Body of pancreas (tissue), 4 donors: ENCODE data around the gene SLC18A3. TPM values are rescaled to one million over a fixed set of nuclear protein-coding genes. Genes with fewer than 3 reads are reported as not detected.

ENCODE experiments used
- ATAC-seq: fragments of 150-250 bp; one replicate; pipeline ENCODE4 v1.9.1; 2016
- DNase-seq, 4 donors: peaks; one replicate each; pipeline ENCODE4 v3.0.0-alpha.2; 2019
- H3K27ac ChIP-seq, 4 donors: fragments of 200-600 bp; sonication (generic); 1 replicate in 3 of 4; 2 replicates in 1 of 4; pipeline versions ENCODE4 v1.5.1 to v1.6.1; 2016 to 2019; ENCODE audit warnings: mild to moderate bottlenecking in 1 of 4, mixed read lengths in 1 of 4, moderate library complexity in 1 of 4
- H3K27me3 ChIP-seq, 2 donors: fragments of 200-600 bp; sonication (generic); one replicate each; pipeline ENCODE4 v1.6.0; 2016; ENCODE audit warnings: mild to moderate bottlenecking in 1 of 2
- H3K36me3 ChIP-seq, 2 donors: fragments of 200-600 bp; sonication (generic); replicated peaks in 1 of 2; 2 replicates each; pipeline ENCODE4 v1.5.1; 2016; ENCODE audit warnings: low read depth in 2 of 2; ENCODE audit not compliant: insufficient read depth in 1 of 2
- H3K4me1 ChIP-seq: fragments of 200-600 bp; sonication (generic); one replicate; pipeline ENCODE4 v1.6.0; 2016
- H3K4me3 ChIP-seq, 2 donors: fragments of 200-600 bp; sonication (generic); 1 replicate in 1 of 2; 2 replicates in 1 of 2; pipeline ENCODE4 v1.5.1; 2016 to 2019
- H3K9me3 ChIP-seq, 3 donors: fragments of 200-600 bp; sonication (generic); 1 replicate in 2 of 3; 2 replicates in 1 of 3; pipeline ENCODE4 v1.5.1; 2016
- CTCF ChIP-seq, 7 experiments: fragments of 450-650 bp in 4 of 7; fragments of 200-600 bp in 3 of 7; sonication (generic) in 3 of 7; IDR thresholded peaks; one replicate each; pipeline ENCODE4 v1.5.1; 2016 to 2019; ENCODE audit warnings: antibody characterized with exemption in 7 of 7
- POLR2A ChIP-seq, 3 donors: fragments of 450-650 bp; IDR thresholded peaks; one replicate each; pipeline ENCODE4 v1.6.1; 2016; ENCODE audit warnings: antibody characterized with exemption in 3 of 3, mild to moderate bottlenecking in 2 of 3
- WGBS, 2 donors: methylation state at CpG; one replicate each; pipeline ENCODE4 v1.1.5; 2017; 5-methylcytosine and 5-hydroxymethylcytosine counted together
- intact Hi-C: fragments of 100-400 bp; cut with DNase I; formaldehyde crosslinking; loops from one replicate; pipeline ENCODE4 v1.15.1; 2023
- total RNA-seq, 2 donors: library from RNA; depleted of rRNA; stranded (reverse); fragments of >200 nt; gene quantifications; one replicate each; pipeline ENCODE4 v1.1.0, GENCODE V29; 2016

SLC18A3 gene
- total RNA-seq, 2 donors from 2014 or later, result not detected

GRCh38 chr10:49614242-49615198, 4.4 kb downstream of the SLC18A3 start:
- no peak for TF ChIP-seq CTCF (IDR thresholded peaks at IDR 0.05)
- TF ChIP-seq POLR2A (IDR thresholded peaks at IDR 0.05), result no peak
- ATAC-seq, result no peak
- H3K4me3 ChIP-seq, result no peak overlapping the region
- DNase-seq, result no peak
- no peak overlapping the region for H3K27ac ChIP-seq
- H3K4me1 ChIP-seq, result peaks cover 36% of the 10 kb centered on the region
- 3 to 6% methylated on average over 35 to 44 of the region's 49 CpGs for WGBS, 2 donors
- peaks cover 0 to 33% of the 10 kb centered on the region in 2 donors for H3K27me3 ChIP-seq
- intact Hi-C loops, result no loop called here
- no peaks in the 10 kb centered on the region for H3K9me3 ChIP-seq
- H3K36me3 ChIP-seq, result no peaks in the 10 kb centered on the region

- intact Hi-C loops, result no loop called here
- DNase-seq, result no peak
These were observed 5.1 kb downstream of the SLC18A3 start for GRCh38 chr10:49615213-49615612.

GRCh38 chr10:49615721-49616120, 5.6 kb downstream of the SLC18A3 start:
- ATAC-seq, result no peak
- intact Hi-C loops, result no loop called here
- TF ChIP-seq CTCF (IDR thresholded peaks at IDR 0.05), result no peak
- TF ChIP-seq POLR2A (IDR thresholded peaks at IDR 0.05), result no peak
- Histone ChIP-seq H3K27ac (no peak overlapping the region), H3K4me3 (no peak overlapping the region), H3K9me3 (no peaks in the 10 kb centered on the region), H3K27me3 (peaks cover 0 to 28% of the 10 kb centered on the region in 2 donors), H3K4me1 (peaks cover 24% of the 10 kb centered on the region), H3K36me3 (no peaks in the 10 kb centered on the region)
- WGBS, 2 donors, result 61 to 76% methylated on average over 4 to 5 of the region's 5 CpGs
- no peak for DNase-seq

More at GRCh38 chr10:49615213-49615612, 5.1 kb downstream of the SLC18A3 start:
- no peak for ATAC-seq
- TF ChIP-seq POLR2A (IDR thresholded peaks at IDR 0.05), result no peak
- TF ChIP-seq CTCF (IDR thresholded peaks at IDR 0.05), result no peak
- no peak overlapping the region for H3K4me3 ChIP-seq
- WGBS, 2 donors, result 55 to 61% methylated on average over 5 of the region's 5 CpGs
- H3K4me1 ChIP-seq, result peaks cover 30% of the 10 kb centered on the region
- H3K36me3 ChIP-seq, result no peaks in the 10 kb centered on the region
- H3K9me3 ChIP-seq, result no peaks in the 10 kb centered on the region
- no peak overlapping the region for H3K27ac ChIP-seq
- peaks cover 0 to 33% of the 10 kb centered on the region in 2 donors for H3K27me3 ChIP-seq

GRCh38 chr10:49616421-49617101, 6.5 kb downstream of the SLC18A3 start:
- Histone ChIP-seq H3K27me3 (peaks cover 0 to 22% of the 10 kb centered on the region in 2 donors), H3K36me3 (no peaks in the 10 kb centered on the region), H3K4me1 (peaks cover 16% of the 10 kb centered on the region), H3K9me3 (no peaks in the 10 kb centered on the region), H3K4me3 (no peak overlapping the region), H3K27ac (no peak overlapping the region)
- TF ChIP-seq CTCF (IDR thresholded peaks at IDR 0.05) (no peak), POLR2A (IDR thresholded peaks at IDR 0.05) (no peak)
- intact Hi-C loops, result no loop called here
- ATAC-seq (no peak), DNase-seq (no peak)
- 67 to 73% methylated on average over 5 to 6 of the region's 6 CpGs for WGBS, 2 donors
